IMR-90 (cell line): ENCODE measurements around the gene RYR3. TPM values are rescaled to one million over a fixed set of nuclear protein-coding genes. Genes with fewer than 3 reads are reported as not detected.
"Not testable (repeated sequence)": the region's sequence is repeated elsewhere in the genome, so short reads cannot be mapped to it uniquely, and the experiment has no call there.

Experiments
- ATAC-seq: fragments of 200-7000 bp; cut with Tn5 transposase; 2 replicates; pipeline ENCODE4 v1.9.1; 2020; ENCODE audit warnings: low read depth, mild to moderate bottlenecking, moderate library complexity
- BruUV-seq: library from RNA; stranded (reverse); fragments of 400-500 nt; replicated peaks from 2 replicates; lab custom pipeline; 2021; lab: Mats Ljungman, UMichigan
- CTCF ChIA-PET: fragments of 300-600 bp; formaldehyde crosslinking; extraction: SDS; loops from one replicate; lab custom pipeline; 2021; ENCODE audit warnings: antibody characterized with exemption; lab: Yijun Ruan, JAX
- POLR2A ChIA-PET: fragments of 300-600 bp; sonication (Branson Sonifier 250); formaldehyde crosslinking; loops from one replicate; lab custom pipeline; 2022; ENCODE audit warnings: antibody characterized with exemption; ENCODE audit not compliant: unreplicated experiment; lab: Charles Lee
- DNase-seq: peaks from one replicate; pipeline ENCODE4 v3.0.0; 2013
- H2AFZ ChIP-seq: replicated peaks from 2 replicates; pipeline ENCODE3; 2013; ENCODE audit warnings: low read length, mild to moderate bottlenecking; ENCODE audit not compliant: poor library complexity
- H2AK5ac ChIP-seq: 2 replicates; pipeline ENCODE4 v1.6.1; 2013; ENCODE audit warnings: low read depth, low read length, inconsistent platforms
- H2AK9ac ChIP-seq: replicated peaks from 2 replicates; pipeline ENCODE3; 2013; ENCODE audit warnings: mild to moderate bottlenecking, low read depth, low read length, moderate library complexity; ENCODE audit not compliant: poor library complexity
- H2BK120ac ChIP-seq: 2 replicates; pipeline ENCODE4 v1.6.1; 2013; ENCODE audit warnings: low read depth, low read length, inconsistent platforms
- H2BK15ac ChIP-seq: 3 replicates; pipeline ENCODE4 v1.6.1; 2013; ENCODE audit warnings: low read depth, low read length, inconsistent platforms
- H2BK20ac ChIP-seq: 2 replicates; pipeline ENCODE4 v1.6.1; 2013; ENCODE audit warnings: low read depth, mild to moderate bottlenecking, inconsistent platforms, low read length, moderate library complexity
- H2BK5ac ChIP-seq: 2 replicates; pipeline ENCODE4 v1.6.1; 2013; ENCODE audit warnings: mild to moderate bottlenecking, low read depth, low read length, inconsistent platforms; ENCODE audit not compliant: poor library complexity, severe bottlenecking
- H3K14ac ChIP-seq: replicated peaks from 2 replicates; pipeline ENCODE4 v1.6.1; 2013; ENCODE audit warnings: low read depth, low read length, inconsistent platforms
- H3K18ac ChIP-seq: 2 replicates; pipeline ENCODE4 v1.6.1; 2013; ENCODE audit warnings: low read depth, low read length, control low read depth
- H3K23ac ChIP-seq: 2 replicates; pipeline ENCODE4 v1.6.1; 2013; ENCODE audit warnings: low read depth, low read length, inconsistent platforms
- H3K27ac ChIP-seq: 2 replicates; pipeline ENCODE4 v1.5.1; 2013; ENCODE audit warnings: mild to moderate bottlenecking, control low read depth, low read length; ENCODE audit not compliant: insufficient read depth
- H3K27me3 ChIP-seq: 2 replicates; pipeline ENCODE4 v1.6.1; 2013; ENCODE audit warnings: low read length; ENCODE audit not compliant: control insufficient read depth, insufficient read depth
- H3K36me3 ChIP-seq: 2 replicates; pipeline ENCODE4 v1.6.1; 2013; ENCODE audit warnings: low read length, mixed read lengths; ENCODE audit not compliant: control insufficient read depth, insufficient read depth
- H3K4ac ChIP-seq: 2 replicates; pipeline ENCODE4 v1.6.1; 2013; ENCODE audit warnings: low read depth, low read length, inconsistent platforms
- H3K4me1 ChIP-seq: 2 replicates; pipeline ENCODE4 v1.6.1; 2013; ENCODE audit warnings: low read length, mixed read lengths; ENCODE audit not compliant: control insufficient read depth, insufficient read depth
- H3K4me2 ChIP-seq: 2 replicates; pipeline ENCODE4 v1.6.1; 2013; ENCODE audit warnings: low read depth, mild to moderate bottlenecking, control low read depth, low read length, moderate library complexity
- H3K4me3 ChIP-seq: 2 replicates; pipeline ENCODE4 v1.5.1; 2013; ENCODE audit warnings: low read depth, mild to moderate bottlenecking, control low read depth, low read length, moderate library complexity; ENCODE audit not compliant: insufficient read depth
- H3K56ac ChIP-seq: 2 replicates; pipeline ENCODE4 v1.6.1; 2013; ENCODE audit warnings: low read length, inconsistent platforms; ENCODE audit not compliant: insufficient read depth; ENCODE audit errors: extremely low read depth
- H3K79me1 ChIP-seq, 2 experiments: 2 replicates each; pipeline ENCODE4 v1.6.1; 2013; ENCODE audit warnings: low read length in 2 of 2, inconsistent platforms in 1 of 2, low read depth in 1 of 2
- H3K9ac ChIP-seq: 2 replicates; pipeline ENCODE4 v1.6.1; 2013; ENCODE audit warnings: low read depth, low read length, control low read depth
- H3K9me1 ChIP-seq: 2 replicates; pipeline ENCODE4 v1.6.1; 2013; ENCODE audit warnings: low read length, inconsistent platforms; ENCODE audit not compliant: insufficient read depth
- H3K9me3 ChIP-seq: 2 replicates; pipeline ENCODE4 v1.6.1; 2013; ENCODE audit warnings: low read length; ENCODE audit not compliant: control insufficient read depth, insufficient read depth
- H4K20me1 ChIP-seq: 2 replicates; pipeline ENCODE4 v1.6.1; 2013; ENCODE audit warnings: low read length, inconsistent platforms; ENCODE audit not compliant: insufficient read depth
- H4K5ac ChIP-seq: 2 replicates; pipeline ENCODE4 v1.6.1; 2013; ENCODE audit warnings: mild to moderate bottlenecking, low read depth, low read length, control low read depth
- H4K8ac ChIP-seq, 2 experiments: 2 replicates each; pipeline ENCODE4 v1.6.1; 2013; ENCODE audit warnings: low read depth in 2 of 2, low read length in 2 of 2, control low read depth in 1 of 2, inconsistent platforms in 1 of 2
- H4K91ac ChIP-seq: 2 replicates; pipeline ENCODE4 v1.6.1; 2013; ENCODE audit warnings: low read depth, low read length, inconsistent platforms; ENCODE audit not compliant: insufficient read depth
- CHD1 ChIP-seq: IDR thresholded peaks from 2 replicates; pipeline ENCODE4 v1.6.1; 2012; ENCODE audit warnings: low read depth, low read length, improper control_type of control experiment
- MAFK ChIP-seq: IDR thresholded peaks from 2 replicates; pipeline ENCODE4 v1.6.1; 2012; ENCODE audit warnings: low read depth, low read length, improper control_type of control experiment
- NFE2L2 ChIP-seq: fragments of 150-350 bp; IDR thresholded peaks from 2 replicates; pipeline ENCODE4 v1.6.1; 2016; ENCODE audit warnings: low read depth, mild to moderate bottlenecking, low read length
- WGBS, 2 experiments: methylation state at CpG; one replicate each; pipeline versions ENCODE4 v1.1.5 to v1.1.7; 2013; ENCODE audit warnings: missing lambda C conversion rate in 2 of 2; ENCODE audit not compliant: insufficient read length in 1 of 2; ENCODE audit errors: extremely low coverage in 2 of 2; 5-methylcytosine and 5-hydroxymethylcytosine counted together
- dilution Hi-C: fragments of 300-500 bp; cut with HindIII; formaldehyde crosslinking; loops from one replicate; pipeline ENCODE4 v1.14.3; 2018; ENCODE audit warnings: low sequenced_read_pairs; ENCODE audit not compliant: unreplicated experiment
- in situ Hi-C: fragments of 300-500 bp; cut with MboI; formaldehyde crosslinking; loops from 3 replicates; pipeline ENCODE4 v1.14.3; 2019; ENCODE audit warnings: low sequenced_read_pairs, inconsistent platforms, mixed read lengths
- intact Hi-C: fragments of 100-400 bp; cut with micrococcal nuclease; formaldehyde crosslinking; loops from 2 replicates; pipeline ENCODE4 v1.10.0; 2022
- polyA plus RNA-seq, 3 experiments: library from polyadenylated mRNA; depleted of rRNA; stranded (reverse); fragments of >200 nt; gene quantifications; 2 replicates each; pipeline ENCODE4 v1.2.3, GENCODE V29; 2012; ENCODE audit warnings: low replicate concordance in 1 of 3
- total RNA-seq: library from RNA; depleted of rRNA; stranded (reverse); fragments of >200 nt; gene quantifications from 2 replicates; pipeline ENCODE4 v1.2.3, GENCODE V29; 2012

RYR3 gene
- total and polyA plus RNA-seq, 2 of the 4 experiments (the other 2 are of a cell fraction) = 0.18 TPM; not detected in 1

- CTCF ChIA-PET = no interaction called here
Observed at GRCh38 chr15:33569036-33569435, 258.3 kb downstream of the RYR3 start.

GRCh38 chr15:33577911-33578310, 267.1 kb downstream of the RYR3 start:
- BruUV-seq, CTCF ChIA-PET, intact Hi-C loops: not testable (repeated sequence)

More at GRCh38 chr15:33569036-33569435, 258.3 kb downstream of the RYR3 start:
- Histone ChIP-seq H3K14ac (no peak overlapping the region), H2BK20ac (no peak overlapping the region), H3K4me3 (no peak overlapping the region), H3K4ac (no peak overlapping the region), H2BK5ac (no peak overlapping the region), H2AK9ac (no peak overlapping the region), H4K91ac (no peak overlapping the region), H3K27me3 (no peaks in the 10 kb centered on the region), H2AFZ (no peak overlapping the region), H4K20me1 (no peaks in the 10 kb centered on the region), H3K23ac (no peak overlapping the region), H3K27ac (no peak overlapping the region), H3K56ac (no peak overlapping the region), H3K4me1 (no peaks in the 10 kb centered on the region), H3K18ac (no peak overlapping the region), H3K9ac (no peak overlapping the region), H2BK120ac (no peak overlapping the region), H3K36me3 (no peaks in the 10 kb centered on the region), H3K9me1 (no peaks in the 10 kb centered on the region), H3K9me3 (no peaks in the 10 kb centered on the region), H4K5ac (no peak overlapping the region), H2AK5ac (no peak overlapping the region), H3K79me1 (no peaks in the 10 kb centered on the region), H2BK15ac (no peak overlapping the region), H4K8ac (no peak overlapping the region), H3K4me2 (no peak overlapping the region)
- dilution Hi-C loops (no loop called here), in situ Hi-C loops (no loop called here), intact Hi-C loops (no loop called here)
- no CpG with 5 or more reads among the region's 1 CpG for WGBS, 2 experiments
- no peak for TF ChIP-seq CHD1
- peak; percentile 64 for TF ChIP-seq NFE2L2
- peak; percentile 63 for TF ChIP-seq MAFK
- BruUV-seq = no TSS peak
- POLR2A ChIA-PET = no interaction called here
- DNase-seq (no peak), ATAC-seq (no peak)

More at GRCh38 chr15:33577911-33578310, 267.1 kb downstream of the RYR3 start:
- DNase-seq, H4K8ac ChIP-seq, H4K20me1 ChIP-seq, H3K4me1 ChIP-seq, H2BK5ac ChIP-seq, H3K4ac ChIP-seq, H3K4me2 ChIP-seq, H2BK20ac ChIP-seq, H2BK120ac ChIP-seq, H2AK5ac ChIP-seq, H2AFZ ChIP-seq, H3K27ac ChIP-seq, H3K9ac ChIP-seq, H3K9me3 ChIP-seq, ATAC-seq, H4K91ac ChIP-seq, H4K5ac ChIP-seq, H3K18ac ChIP-seq, H3K9me1 ChIP-seq, H2BK15ac ChIP-seq, H3K4me3 ChIP-seq, H3K27me3 ChIP-seq, dilution Hi-C loops, H3K79me1 ChIP-seq, H2AK9ac ChIP-seq, H3K14ac ChIP-seq, in situ Hi-C loops, H3K56ac ChIP-seq, H3K36me3 ChIP-seq, H3K23ac ChIP-seq, POLR2A ChIA-PET: not testable (repeated sequence)
- no CpG with 5 or more reads among the region's 2 CpGs for WGBS, 2 experiments
